Activated CD4-positive, CD25-positive, alpha-beta regulatory T cell treated with anti-CD3 and anti-CD28 coated beads, Interleukin-2, amount 50 U/mL, for 72 hours (primary cell): ENCODE measurements around the gene SMAD6.
A peak's percentile ranks its signal among the peaks of the same experiment; 100 is the strongest.

Experiments
- DNase-seq: peaks from one replicate; pipeline ENCODE4 v3.0.0; 2021

The SMAD6 gene

DNA sequence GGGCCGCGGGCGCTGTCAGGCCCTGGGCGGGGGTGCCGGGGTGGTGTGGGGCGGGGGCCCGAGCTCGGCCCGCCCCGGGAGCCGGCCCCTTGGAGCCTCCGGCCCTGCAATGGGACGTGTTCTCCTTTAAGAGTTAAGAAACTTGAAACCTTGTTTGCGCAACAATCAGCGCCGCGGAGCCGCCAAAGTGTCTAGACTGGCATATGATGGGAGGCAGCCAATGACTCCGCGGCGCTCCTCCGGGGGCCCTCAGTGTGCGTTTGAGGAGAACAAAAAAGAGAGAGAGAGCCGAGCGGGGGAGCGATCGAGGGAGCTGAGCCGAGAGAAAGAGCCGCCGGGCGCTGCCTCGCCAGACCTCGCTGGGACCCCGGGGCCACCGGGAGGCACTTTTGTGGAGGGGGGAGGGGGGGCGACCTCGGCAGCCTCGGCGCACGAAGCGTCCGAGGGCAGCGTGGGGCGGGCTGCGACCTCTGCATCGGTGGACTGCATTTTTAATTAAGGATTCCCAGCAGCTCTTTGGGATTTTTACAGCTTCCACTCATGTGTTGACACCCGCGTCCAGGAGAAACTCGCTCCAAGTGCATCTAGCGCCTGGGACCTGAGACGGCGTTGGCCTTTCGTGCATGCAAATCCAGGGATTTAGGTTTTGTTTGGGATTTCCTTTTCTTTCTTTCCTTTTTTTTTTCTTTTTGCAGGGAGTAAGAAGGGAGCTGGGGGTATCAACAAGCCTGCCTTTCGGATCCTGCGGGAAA is at the start of gene SMAD6:
Gene SMAD6 (plus strand): TSS at position 202 of the 752 bp plus-strand sequence. CDS start 1,023 bp downstream, outside the sequence.
- peak; percentile 45 for DNase-seq

GRCh38 chr15:66652806-66653205 is 49.2 kb upstream of the SMAD6 start:
- no peak for DNase-seq

GRCh38 chr15:66653398-66653797 is 48.6 kb upstream of the SMAD6 start:
- no peak for DNase-seq

GRCh38 chr15:66653852-66654251 is 48.2 kb upstream of the SMAD6 start:
- DNase-seq: no peak

GRCh38 chr15:66654361-66654738 is 47.7 kb upstream of the SMAD6 start:
- DNase-seq: no peak

GRCh38 chr15:66654739-66655375 is 47.2 kb upstream of the SMAD6 start:
- DNase-seq: peak; percentile 41

GRCh38 chr15:66655511-66655910 is 46.5 kb upstream of the SMAD6 start:
- DNase-seq: no peak

DNA sequence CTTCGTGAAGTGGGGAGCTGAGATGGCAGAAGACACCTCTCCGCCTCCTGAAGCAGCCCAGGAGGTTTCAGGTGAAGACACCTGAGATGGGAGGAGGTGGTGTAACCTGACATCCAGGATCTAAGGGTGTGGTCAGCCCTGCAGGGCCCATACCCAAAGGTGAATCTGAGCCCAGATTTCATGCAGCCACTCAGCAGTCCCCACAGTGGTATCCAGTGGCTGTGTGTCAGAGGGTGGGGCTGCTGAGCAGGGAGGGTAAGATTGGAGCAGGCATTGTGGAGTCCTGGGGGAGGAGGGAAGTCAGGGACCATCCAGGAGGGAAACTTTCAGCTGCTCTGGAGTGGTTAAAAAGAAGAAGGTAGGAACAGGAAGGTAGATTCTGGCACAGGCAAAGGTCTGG is 46.0 kb upstream of the SMAD6 start:
- DNase-seq: no peak

DNA sequence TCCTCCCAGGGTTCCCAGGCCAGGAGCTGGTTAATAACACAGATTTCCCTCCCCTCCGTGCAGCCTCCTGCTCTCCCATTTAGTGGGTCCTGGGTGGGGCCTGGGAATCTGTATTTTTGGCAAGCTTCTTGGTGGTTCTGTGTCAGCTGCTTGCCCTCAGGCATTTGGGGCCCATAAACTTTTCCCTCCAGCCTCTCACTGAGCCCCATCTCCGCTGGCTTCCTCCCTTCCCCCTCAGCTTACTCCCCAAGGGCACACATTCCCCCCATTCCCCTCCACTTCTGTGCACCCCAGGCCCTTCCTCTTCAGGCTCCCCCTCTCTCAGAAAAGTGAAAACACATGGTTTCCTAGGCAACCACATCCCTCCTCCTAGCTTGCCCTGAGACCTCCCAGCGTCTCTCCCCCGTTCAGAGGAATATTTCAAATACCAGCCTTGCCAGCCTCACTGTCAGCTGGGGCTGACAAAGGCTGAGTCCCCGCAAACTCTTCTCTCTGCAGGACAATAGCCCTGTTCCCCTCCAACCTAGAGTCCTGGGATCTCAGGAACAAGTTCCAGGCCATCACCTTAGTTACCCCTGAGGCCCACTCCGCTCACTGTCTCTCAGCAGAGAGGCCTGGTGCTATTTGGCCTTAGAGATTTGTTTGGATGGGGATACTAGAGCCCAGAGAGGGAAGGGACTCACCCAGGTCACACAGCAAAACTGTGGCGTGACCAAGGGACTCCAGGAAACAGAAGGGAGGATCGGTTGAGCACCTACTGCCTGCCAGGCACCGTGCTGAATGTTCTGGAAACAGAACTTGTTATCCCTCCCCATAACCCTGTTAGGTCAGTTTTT is 44.6 kb upstream of the SMAD6 start:
- no peak for DNase-seq

- DNase-seq: no peak
Measured at GRCh38 chr15:66658044-66658443, 44.0 kb upstream of the SMAD6 start.

GRCh38 chr15:66658855-66659254 is 43.2 kb upstream of the SMAD6 start:
- DNase-seq: no peak

GRCh38 chr15:66659384-66659783 is 42.7 kb upstream of the SMAD6 start:
- DNase-seq: no peak

DNA sequence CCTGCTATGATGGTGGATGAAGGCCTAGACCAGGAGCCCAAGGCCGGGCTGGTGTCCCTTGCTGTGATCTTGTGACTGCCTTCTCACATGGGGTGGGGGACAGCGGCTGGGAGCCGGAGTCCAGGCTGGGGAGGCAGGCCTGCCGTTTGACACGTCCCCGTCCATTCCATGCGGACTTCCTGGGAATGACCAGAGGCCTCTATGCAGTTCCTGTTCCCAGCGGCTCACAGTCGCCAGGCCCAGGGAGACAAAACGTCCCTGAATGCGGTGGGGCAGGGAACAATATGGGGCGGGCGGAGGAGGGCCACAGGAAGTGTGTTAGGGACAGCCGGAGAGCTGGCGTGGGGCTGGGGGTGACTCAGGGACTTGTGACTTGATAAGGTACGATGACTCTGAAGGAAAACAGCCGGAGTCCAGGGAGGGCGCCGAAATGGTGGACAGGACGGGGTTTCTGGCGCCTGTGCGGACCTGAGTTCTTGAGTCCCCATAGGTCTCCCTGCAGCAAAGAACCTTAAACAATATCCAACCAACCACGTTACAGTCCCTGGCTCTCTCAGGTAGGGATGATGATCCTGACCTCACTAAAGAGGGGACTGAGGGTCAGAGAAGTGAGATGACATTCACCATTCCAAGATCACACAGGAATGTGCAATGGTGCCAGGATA is 40.5 kb upstream of the SMAD6 start:
- no peak for DNase-seq

- DNase-seq: no peak
Measured at GRCh38 chr15:66662522-66662921, 39.5 kb upstream of the SMAD6 start.

DNA sequence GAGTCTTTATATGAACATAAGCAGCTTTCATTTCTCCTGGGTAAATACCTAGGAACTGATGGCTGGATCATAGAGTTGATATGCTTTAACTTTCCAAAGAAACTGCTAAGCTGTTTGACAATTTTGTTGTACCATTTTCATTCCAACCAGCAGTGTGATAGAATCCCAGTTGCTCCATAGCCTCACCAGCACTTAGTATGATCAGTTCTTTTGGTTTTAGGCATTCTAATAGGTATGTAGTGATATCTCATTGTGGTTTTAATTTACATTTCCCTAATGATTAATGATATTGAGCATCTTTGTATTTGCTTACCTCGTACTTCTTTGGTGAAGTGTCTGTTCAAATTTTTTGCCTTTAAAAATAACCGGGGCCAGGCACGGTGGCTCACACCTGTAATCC is 38.4 kb upstream of the SMAD6 start:
- no peak for DNase-seq

GRCh38 chr15:66670175-66670574 is 31.9 kb upstream of the SMAD6 start:
- DNase-seq: no peak

DNA sequence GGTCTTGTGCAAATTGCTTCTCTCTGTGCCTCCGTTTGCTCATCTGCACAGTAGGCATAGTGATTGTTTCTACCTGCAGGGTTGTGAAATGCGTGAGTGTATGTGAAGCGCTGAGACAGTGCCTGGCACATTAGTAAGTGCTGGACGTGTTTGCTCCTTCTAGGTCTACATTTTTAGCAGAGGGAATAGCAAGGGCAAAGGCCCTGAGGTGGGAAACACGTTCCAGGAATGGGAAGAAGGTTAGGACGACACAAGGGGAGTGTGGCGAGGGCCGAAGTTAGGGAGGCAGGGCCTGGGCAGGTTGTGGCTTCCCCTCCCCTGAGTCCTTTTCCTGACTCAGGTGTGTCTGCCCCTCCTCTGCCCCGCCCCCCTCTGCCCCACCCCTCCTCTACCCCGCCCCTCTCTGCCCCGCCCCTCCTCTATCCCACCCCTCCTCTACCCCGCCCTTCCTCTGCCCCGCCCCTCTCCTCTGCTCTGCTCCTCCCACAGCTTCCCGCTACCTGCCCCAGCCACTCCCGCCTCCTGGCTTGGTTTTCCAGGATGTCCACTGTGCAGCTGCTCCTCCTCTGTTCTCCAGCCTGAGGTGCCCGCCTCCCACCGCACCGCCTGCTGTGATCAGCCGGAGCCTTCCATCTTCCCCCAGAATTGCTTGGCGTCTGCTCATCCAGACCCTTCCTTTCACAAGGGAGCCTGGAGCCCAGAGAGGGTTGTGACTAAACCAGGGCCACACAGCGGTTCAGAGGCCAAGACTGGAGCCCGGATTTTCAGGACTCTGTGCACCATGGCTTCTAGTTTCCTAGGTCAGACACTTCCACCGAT is 31.1 kb upstream of the SMAD6 start:
- no peak for DNase-seq

GRCh38 chr15:66672867-66673266 is 29.2 kb upstream of the SMAD6 start:
- no peak for DNase-seq

GRCh38 chr15:66673410-66674322 is 28.4 kb upstream of the SMAD6 start:
- DNase-seq: peak; percentile 41

GRCh38 chr15:66674756-66675155 is 27.3 kb upstream of the SMAD6 start:
- DNase-seq: no peak

DNA sequence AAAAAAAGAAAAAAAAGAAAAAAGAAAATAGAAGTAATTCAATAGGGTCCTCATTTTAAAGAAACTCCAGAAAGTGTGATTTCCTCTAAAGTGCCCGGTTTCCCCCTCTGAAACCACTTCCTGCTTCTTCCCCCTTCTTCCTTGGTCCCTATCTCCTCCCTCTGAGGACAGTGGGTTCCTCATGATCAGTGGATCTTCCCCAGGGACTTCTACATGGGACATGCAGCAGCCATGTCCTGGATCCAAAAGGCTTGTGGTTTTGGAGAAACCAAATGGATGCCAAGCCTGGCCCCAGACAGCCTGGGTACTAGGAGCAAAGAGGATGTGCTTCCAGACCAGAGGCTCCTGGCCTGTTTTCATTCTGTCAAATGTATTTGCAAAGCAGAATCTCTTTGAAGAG is 26.6 kb upstream of the SMAD6 start:
- DNase-seq: no peak
